SIG-M5 treated with dmso at 0.1 percent for 504 hours (cell line): ENCODE measurements around the gene APOBEC4.
A peak's percentile ranks its signal among the peaks of the same experiment; 100 is the strongest.
"Not testable (repeated sequence)": the region's sequence is repeated elsewhere in the genome, so short reads cannot be mapped to it uniquely, and the experiment has no call there.

Experiments used
- DNase-seq: peaks from one replicate; lab custom pipeline; 2025; ENCODE audit not compliant: unreplicated experiment; lab: John Stamatoyannopoulos, UW

Gene APOBEC4, protein sequence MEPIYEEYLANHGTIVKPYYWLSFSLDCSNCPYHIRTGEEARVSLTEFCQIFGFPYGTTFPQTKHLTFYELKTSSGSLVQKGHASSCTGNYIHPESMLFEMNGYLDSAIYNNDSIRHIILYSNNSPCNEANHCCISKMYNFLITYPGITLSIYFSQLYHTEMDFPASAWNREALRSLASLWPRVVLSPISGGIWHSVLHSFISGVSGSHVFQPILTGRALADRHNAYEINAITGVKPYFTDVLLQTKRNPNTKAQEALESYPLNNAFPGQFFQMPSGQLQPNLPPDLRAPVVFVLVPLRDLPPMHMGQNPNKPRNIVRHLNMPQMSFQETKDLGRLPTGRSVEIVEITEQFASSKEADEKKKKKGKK

DNA sequence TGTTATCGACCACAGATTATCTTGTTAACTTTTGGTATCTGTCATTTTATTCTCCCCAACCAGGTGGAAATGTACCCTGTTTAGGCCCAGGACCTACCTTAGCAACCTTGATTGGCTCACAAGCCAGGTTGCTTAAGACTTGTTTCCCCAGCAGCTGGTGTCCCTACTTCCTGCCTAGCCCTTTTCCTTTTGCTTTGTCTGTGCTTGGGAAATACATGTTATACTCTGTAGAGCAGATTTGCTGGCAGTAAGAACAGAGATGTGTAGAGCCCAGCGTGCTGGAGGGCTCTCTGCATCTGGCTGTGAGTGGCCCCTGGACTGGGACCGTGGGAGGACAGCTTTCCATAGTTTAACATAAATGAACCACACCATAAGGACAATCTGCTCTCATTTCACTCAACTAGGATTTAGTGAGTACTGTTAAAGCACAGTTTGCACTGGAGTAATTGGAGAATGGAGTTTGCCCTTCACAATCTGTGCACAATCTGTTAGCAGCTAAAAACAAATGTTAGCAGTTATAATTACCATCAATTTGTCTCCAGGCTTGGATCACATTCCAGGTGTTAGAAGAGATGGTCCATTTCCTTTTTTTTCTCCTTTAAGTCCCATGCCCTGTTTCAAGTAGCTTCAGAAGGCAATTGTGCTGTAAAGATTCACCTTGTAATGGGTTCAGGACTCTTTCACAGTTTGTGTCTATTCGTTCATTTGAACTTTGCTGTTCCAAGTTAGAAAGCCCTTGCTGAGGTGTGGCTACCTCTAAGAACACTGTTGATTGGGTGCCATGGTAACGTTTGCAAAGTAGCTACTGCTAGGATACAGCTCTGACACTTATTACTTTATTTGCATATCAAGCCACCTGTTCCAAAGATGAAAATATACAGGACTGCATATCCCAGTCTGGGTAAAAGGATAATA, at the start of gene APOBEC4:
Gene APOBEC4, minus strand, starts transcription at position 770 of the 915 bp plus-strand sequence. CDS start 4,535 bp downstream, outside the sequence.
- DNase-seq = no peak

DNA sequence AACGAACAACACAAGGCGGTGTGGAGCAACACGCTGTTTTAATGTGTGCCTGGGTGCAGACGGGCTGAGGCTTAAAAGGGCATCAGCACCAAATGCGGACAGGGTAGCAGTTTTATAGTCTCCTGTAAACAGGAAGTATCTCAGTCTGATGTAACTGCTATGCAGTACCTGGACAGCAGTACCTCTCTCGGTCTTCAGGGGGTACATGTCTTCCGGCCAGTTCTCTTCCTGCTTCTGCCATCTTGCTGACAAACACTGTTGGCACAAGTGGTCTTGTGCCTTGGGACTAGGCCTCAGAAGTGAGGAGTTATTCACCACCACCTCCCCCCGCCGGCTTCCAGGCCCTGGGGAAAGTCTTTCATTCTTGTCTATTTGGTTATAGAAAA, 49.7 kb upstream of the APOBEC4 start:
- no peak for DNase-seq

DNA sequence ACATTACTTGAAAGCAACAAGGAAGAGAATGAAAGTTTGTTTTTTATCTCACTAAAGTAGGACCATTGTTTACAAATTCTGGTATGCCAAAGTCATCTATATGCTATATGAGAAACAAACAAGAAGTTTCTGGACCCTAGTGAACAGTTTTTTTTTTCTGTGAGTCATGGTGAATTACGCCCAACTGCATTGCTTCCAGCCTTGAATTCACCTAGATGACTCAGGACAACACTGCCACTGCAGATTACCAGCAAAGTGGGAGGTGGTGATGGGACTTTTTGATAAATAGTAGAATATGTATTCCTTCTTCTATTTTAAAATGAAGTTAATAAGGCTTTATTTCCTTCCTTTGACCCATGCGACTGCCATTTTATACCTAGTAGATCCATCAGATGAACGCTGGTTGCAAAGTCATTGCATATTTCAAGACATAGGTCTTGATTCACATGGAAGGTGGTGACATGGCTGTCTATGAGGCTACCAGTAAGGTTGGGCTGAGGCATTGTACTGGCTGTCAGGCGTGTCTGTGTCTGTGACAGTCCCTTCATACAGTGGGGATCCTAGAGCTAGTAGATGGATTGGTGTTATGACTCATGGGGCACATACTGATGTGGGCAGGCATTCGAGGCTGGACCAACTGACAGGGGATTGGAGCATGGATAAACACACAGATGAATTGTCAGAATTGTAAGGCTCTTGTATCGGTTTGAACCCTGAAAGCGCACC, 49.1 kb upstream of the APOBEC4 start:
- DNase-seq = no peak

DNA sequence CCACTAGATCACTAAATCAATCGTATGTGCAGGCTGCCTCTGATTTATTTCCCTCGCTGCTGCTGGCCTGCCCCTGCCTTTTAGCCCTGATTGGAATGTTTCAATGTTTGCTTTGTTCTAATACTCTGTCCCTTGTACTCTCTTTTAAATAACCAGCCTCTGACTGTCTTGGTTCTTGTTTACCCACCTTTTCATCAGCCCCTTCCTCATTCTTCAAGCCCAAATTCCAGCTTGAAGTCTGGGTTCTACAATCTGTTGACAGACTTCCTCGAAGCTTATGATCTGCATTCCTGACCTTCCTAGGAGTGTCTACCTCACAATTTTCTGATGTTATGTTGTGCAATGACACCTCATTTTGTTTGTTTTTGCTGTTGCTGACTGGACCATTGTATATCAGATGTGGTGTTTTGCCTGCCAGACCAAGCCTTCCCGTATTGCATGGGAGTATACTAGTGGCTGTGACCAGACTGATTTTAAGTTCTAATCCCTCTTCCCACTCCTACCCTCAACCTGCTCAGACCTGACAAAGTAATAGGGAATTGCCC, 46.6 kb upstream of the APOBEC4 start:
- DNase-seq = peak; percentile 63

DNA sequence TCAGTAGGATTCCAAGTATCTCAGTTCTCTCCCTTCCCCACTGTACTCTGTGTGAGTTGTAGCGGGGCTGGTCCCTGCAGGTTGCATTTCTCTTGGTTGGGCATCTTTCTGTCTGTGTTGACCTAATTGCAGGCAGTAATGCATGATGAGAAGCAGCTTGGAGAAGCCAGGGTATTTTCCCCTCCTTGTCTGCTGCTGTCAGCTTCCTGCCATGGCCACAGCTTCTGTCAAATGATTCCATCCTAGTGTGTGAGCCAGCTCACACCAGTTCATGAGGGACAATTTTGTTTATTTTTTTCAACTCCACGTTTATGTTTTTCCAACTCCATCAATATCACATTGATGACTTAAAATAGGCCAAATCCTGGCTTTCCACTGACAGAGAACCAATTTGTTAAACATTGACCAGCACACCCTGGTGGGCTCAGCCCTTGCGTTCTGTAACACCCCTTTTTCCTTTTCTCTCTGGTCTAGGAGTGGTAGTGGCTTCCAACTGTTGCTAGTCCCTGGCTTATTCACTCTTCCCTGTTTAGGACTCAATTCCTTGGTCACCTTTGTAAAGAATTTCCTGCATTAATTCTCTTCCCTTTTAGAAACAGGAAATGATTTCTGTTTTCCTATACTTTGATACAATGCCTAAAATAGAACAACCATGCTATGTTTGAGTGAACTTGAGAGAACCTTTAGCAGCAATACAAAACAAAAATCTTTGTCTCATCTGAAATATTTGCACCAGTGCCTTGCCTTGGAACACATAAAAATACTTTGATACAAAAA, 44.9 kb upstream of the APOBEC4 start:
- no peak for DNase-seq

DNA sequence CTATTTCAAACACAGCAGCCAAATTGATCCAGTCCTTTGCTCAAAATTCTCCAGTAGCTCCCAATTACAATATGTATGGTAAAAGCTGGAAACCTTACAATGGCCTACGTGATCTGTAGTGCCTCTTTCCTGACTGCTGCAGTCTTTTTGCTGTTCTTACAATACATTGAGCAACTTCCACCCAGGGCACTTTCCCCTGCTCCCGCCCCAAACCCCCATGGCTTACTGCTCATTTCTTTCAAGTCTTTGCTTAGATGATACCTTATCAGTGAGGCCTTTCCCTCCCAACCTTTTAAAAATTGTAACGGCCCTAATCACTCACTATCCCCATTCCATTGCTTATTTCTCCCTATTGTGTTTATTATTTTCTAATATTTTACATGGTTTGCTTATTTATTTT, 43.9 kb upstream of the APOBEC4 start:
- DNase-seq = peak; percentile 15

DNA sequence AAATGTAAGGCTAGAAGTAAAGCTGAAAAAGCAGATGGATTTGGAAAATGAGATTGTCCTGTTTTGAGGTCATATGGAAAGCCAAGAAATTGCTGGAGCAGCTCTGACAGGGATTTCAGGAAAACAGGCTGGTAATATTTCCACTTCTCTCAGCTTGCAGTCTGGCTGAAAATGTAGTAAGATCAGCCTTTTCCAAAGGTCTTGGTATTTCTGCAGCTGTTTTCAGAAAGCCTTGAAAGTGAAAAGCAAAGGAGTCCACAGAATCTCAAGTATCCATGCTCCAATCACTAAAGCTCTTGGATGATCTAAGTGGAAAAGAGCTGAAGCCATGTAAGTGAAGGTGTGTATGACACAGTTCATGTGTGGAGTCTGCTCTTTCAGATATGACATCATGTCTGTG, 41.6 kb upstream of the APOBEC4 start:
- DNase-seq = no peak

DNA sequence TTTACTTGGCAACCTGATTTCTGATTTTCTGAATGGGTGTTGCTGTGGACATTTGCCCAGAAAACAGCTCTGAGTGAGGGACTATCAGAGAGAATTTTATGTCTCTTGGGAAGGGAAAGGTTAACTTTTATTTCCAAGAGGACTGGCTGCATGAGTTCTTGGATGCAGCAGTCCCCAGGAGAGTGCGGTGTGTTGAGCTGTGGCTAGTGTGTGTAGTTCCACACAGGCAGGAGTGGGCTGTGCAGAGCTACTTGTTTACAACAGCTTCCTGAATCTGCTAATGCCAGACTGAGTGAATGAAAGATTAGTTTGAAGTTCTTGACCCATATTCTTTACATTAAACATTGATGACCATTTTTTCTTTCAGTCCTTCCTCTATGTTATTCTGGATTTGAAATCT, 41.0 kb upstream of the APOBEC4 start:
- DNase-seq = no peak

DNA sequence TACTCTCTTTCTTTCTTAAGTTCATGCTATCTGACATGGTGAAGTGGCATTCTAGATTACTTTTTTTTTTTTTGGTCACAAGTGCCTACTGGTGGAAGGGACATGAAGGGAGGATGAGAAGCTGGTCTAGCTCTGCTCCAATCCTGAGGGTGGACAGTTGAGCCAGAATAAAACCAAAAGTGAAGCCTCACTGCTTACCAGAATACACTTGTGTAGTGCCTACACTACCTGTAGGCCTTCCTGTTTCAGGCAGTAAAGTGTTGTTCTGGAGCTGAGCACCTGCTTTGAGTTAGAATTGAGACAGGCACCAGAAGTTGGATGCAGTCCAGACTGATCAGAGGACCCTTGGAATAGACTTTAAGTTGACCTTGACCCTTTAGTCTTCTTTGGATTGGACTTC, 40.4 kb upstream of the APOBEC4 start:
- DNase-seq = no peak

DNA sequence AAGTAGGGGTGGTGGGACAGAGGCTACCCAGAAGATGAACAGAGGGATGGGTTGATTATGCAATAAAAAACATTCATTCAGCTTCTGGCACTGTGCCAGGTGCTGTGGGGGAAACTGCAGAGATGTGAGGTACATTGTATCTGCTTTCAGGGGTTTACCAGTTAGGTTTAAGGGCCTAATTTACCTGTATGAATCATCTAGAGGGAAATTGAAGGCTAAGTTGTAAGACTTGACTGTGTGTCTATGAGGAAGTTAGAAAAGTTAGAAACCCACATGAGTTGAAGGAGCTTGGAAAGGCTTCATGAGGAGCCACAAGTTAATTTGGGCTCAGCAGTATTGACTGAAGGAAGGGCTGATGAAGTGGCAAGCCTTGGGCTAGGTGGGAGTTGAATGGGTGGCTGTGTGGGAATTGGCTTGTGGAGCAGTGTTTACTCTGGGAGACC, 36.7 kb upstream of the APOBEC4 start:
- DNase-seq = no peak

DNA sequence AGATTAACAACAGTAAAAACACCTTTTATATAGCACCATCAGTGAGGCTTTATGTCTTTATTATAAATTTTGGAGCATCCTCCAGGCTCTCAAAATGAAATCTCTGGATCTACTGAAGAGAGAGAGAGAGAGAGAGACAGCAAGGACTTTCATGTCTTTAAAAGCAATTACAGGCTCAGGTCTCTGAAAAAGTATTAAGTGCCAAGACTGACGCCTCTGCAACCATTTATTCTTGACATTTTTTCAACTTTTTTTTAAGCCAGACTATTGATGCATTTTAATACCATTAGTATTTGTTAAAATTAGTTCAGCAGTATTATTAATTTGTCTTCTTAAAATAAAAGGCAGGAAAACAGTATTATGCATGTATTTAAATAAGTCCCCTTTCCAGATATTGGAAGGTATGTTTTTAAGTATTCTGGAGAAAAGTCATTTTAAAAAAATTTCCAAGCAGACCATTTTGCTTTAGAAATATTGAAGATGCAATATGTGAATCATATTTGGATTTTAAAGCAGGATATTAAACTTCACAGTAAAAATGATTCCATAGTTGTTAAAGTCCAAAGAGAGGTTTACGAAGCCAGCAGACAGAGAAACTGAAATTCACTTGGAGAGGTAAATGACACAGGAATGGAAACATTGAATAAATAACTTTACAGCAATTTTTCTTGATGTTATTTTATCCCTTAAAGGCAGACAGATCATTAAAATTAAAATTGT, 35.4 kb upstream of the APOBEC4 start:
- no peak for DNase-seq

DNA sequence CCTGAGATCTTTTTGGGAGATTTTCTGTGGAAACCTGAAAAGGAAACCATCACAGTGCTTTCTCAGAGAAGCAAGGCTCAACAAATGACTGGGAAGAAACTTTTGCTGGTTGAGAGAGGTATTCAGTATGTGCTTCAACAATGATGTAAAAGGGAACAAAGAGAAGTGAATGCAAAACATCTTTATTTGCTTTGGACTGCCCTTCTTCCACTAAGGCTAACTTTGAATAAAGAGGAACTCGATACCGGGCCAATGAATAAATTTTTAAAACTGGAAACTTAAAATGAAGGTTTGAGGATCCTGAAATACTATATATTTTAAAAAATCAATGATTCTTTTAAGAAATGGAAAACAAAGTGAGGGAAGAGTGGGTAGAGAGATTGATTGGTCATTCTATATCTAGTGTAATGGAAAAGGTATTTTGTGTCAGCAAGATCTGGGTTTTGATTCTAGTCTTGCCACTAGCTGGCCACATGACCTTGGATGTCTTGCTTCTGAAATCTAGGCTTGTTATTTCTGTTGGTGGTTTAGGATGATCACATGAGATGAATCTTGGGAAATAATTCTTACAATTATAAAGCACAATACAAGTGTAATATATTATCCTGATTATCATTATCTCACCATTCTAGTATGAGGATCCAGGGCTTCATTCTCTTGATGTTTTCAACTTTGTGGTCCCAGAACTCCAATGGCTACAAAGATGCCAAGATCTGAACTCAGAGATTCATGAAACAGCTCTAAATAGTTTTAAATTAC, 34.6 kb upstream of the APOBEC4 start:
- DNase-seq = no peak

DNA sequence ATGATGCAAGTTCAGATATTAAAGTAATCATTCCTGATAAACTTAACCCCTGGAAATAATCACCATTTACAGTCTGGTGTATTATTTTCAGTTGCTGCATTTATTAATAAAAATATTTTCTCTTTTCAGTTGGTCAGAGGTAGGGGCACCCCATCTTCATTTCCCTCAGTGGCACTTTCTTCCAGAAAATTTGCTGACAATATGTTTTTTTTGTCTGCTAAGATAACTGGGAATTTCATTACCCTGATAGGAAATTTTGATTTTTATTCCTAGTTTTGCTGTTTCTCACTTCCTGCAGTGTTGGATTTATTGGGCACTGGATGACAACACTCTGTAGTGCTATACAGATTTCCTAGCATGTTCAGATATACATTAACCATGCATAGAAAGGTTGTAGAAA, 33.1 kb upstream of the APOBEC4 start:
- no peak for DNase-seq

DNA sequence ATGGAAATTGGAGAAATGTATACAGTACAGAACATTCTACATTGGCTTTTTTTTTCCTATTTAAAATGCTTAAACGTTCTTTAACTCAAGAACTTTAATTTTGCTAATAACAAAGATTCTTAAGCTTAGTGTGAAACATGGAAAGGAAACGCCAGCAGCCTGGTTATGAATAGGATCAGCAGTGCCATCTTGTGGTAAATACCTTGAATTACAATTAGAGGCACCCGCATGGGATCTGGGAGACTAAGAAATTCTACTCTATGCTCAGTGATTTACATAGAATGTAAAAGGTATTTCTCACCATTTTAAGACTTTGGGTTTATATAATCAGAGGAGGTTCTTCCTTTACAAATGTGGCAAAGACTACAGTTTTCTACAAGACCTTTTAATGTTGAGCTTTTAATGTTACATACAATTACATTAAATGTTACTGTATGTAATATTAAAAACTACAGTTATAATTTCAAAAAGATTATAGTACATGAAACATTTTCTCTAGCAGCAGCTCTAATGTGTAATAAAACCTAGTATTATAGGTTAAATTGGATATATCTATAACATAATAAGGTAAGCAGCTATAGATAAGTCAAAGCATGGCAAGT, 32.1 kb upstream of the APOBEC4 start:
- DNase-seq = peak; percentile 84

DNA sequence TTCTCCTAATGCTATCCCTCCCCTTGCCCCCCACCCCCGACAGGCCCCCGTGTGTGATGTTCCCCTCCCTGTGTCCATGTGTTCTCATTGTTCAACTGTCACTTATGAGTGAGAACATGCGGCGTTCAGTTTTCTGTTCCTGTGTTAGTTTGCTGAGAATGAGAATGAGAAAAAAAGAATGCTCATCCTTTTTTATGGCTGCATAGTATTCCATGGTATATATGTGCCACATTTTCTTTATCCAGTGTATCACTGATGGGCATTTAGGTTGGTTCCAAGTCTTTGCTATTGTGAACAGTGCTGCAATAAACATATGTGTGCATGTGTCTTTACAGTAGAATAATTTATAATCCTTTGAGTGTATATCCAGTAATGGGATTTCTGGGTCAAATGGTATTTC, 26.2 kb upstream of the APOBEC4 start:
- not testable (repeated sequence) for DNase-seq

DNA sequence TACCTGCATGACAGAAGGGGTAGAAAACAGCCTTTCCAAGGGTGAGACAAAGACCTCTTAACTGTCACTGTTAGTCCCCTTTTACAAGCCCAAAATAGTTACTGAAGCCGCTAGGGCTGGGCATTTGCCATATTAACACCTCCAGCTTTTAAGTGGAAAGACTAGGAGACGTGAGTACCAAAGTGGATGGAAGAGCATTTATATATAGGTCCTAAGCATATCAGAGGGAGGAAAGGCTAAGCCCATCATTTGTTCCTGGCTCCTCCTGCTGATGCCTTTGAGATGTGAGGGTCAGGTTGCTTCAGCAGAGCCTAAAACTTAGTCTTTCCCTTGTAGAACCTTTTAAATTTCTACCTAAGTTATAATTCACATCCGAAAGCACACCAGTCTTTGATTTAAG, 25.7 kb upstream of the APOBEC4 start:
- no peak for DNase-seq

DNA sequence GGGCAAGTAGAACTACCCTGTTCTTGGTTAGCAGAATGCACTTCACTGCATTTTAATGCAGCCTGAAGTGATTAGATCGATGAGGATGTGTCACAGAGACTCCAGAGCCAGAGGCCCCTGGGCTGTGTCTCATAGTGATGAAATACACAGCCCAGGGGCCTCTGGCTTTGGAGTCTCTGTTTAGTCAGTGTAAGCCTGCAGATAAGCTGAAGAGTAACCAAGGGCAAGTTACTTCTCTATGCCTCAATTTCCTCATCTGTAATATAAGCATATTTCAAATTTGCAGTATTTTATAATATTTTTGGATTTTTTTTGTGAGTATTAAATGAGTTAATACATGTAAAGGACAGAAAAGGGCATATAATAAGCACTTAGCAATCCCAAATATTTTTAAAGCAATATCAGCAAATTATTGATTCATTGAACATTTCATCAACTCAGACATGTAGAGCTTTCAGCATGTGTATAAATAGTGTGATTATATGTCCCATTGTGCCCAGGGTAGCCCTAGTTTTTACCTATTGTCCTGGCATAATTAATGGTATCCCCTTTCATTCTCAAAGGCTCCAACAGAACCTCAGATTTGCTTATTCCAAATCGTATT, 23.6 kb upstream of the APOBEC4 start:
- DNase-seq = peak; percentile 13

DNA sequence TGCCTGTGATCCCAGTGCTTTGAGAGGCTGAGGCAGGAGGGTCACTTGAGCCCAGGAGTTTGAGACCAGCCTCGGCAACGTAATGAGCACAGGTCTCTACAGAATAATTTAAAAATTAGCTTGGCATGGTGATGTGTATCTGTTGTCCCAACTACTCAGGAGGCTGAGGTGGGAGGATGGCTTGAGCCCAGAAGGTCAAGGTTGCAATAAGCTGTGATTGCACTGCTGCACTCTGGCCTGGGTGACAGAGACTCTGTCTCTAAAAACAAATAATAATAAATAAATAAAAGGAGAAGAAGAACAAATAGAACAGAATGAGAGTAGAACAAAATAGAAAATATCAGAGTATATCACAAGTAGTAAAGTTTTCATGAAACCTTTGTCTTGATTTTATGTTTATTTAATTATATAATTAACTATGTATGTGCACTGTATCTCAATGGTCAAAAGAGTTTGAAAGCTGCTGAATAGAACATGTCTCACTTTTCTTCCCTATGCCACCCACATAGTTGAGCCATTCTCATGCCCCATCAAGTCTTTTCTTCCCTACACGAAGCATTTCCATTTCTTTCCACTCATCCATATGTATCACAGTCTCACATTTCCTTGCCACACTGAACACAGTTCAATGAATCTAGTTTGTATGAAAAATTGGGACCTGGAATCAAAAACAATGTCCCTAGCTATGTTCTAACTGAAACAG, 22.9 kb upstream of the APOBEC4 start:
- DNase-seq = no peak
